GM18867 (cell line): ENCODE data around the gene SKIDA1.

Source experiments
- ATAC-seq: cut with Tn5 transposase; IDR thresholded peaks from one replicate; pipeline ENCODE4 v1.9.1; 2021; ENCODE audit warnings: mild to moderate bottlenecking, moderate library complexity; ENCODE audit not compliant: unreplicated experiment

The SKIDA1 gene

DNA sequence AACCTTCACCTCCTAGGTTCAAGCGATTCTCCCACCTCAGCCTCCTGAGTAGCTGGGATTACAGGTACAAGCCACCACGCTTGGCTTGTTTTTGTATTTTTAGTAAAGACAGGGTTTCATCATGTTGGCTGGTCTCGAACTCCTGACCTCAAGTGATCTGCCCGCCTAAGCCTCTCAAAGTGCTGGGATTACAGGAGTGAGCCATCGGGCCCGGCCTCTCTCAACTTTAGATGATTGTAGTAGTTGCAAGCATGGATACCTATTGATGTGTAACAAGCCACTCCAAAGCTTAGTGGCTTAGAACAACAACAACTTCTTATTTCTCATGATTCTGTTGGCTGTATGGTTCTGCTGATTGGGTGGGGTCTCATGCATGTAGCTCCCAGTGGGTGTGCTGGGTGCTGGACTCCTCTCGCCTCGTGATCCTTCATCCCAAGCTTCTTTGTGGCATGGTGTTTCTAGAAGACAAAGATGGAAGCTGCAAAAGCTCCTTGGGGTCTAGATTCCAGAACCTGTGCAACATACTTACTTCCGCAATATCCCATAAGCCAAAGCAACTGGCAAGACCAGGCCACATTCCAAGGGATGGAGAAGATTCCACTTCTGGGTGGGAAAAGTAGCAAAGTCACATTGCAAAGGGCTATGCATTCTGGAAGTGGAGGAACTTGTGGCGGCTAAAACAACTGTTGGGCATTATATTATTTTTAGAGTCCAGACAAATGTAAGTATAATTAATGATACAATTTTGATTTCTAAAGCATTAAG, 37.9 kb downstream of the SKIDA1 start:
- no peak for ATAC-seq

DNA sequence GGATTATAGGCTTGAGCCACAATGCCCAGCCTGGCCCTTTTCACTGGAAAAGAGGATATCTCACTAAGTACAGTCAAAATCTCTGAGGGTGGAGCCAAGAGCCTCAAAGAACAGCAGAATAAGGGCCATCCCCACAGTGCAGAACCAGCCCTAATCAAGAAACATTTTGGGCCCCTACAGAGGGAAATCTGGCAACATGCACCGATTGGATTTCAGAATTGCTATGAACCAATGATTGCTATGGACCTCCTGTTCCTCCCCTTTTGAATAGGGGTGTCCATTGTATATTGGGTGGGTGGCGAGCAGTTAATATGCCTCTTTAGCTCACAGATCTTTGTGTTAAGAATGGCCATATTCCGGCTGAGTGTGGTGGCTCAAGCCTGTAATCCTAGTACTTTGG, 42.7 kb downstream of the SKIDA1 start:
- no peak for ATAC-seq

- ATAC-seq, result no peak
Observed at GRCh38 chr10:21481407-21481806, 44.1 kb downstream of the SKIDA1 start.

GRCh38 chr10:21479570-21480315, 45.7 kb downstream of the SKIDA1 start:
- no peak for ATAC-seq

- no peak for ATAC-seq
Observed at GRCh38 chr10:21475393-21475792, 50.1 kb downstream of the SKIDA1 start.

GRCh38 chr10:21473541-21473940, 51.9 kb downstream of the SKIDA1 start:
- ATAC-seq, result no peak

GRCh38 chr10:21473135-21473534, 52.3 kb downstream of the SKIDA1 start:
- no peak for ATAC-seq

DNA sequence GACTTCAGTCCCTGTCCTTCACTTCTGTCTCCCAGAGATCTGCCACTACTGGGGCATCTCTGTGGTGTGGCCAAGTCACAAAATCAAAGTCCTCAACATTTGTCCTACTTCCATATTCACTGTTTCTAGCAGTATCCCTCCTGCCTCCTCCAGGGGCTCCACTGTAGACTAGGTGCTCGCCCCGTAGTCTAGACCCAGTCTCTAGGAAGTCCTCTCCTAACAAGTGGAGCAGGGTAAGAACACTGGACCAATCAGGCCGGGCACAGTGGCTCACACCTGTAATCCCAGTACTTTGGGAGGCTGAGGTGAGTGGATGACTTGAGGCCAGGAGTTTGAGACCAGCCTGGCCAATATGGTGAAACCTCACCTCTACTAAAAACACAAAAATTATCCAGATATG, 57.4 kb downstream of the SKIDA1 start:
- no peak for ATAC-seq

- ATAC-seq, result no peak
Observed at GRCh38 chr10:21467633-21468032, 57.8 kb downstream of the SKIDA1 start.

DNA sequence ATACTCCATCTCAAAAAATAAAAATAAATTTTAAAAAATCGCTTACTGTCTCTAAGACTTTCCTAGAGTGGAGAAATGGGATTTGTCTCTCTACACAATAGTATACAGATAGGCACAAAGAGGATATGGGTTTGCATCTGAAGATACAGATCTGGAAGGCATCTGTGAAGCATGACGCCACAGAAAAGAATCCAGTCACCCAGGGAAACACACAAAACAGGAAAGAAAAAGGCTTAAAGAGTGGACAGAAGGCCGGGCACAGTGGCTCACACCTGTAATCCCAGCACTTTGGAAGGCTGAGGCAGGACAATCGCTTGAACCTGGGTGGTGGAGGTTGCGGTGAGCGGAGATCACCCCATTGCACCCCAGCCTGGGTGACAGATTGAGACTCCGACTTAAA, 61.3 kb downstream of the SKIDA1 start:
- ATAC-seq, result no peak
